NCI-H2107 treated with DMSO at 0.1 percent for 48 hours (cell line): ENCODE data around the gene RAD9B.
"Not testable (repeated sequence)": the region's sequence is repeated elsewhere in the genome, so short reads cannot be mapped to it uniquely, and the experiment has no call there.

Source experiments
- DNase-seq: peaks from one replicate; lab custom pipeline; 2025; ENCODE audit not compliant: unreplicated experiment; lab: John Stamatoyannopoulos, UW

RAD9B gene

GRCh38 chr12:110520876-110521712 is 19.0 kb downstream of the RAD9B start:
- DNase-seq, result not testable (repeated sequence)

- no peak for DNase-seq
These were observed 26.2 kb downstream of the RAD9B start for GRCh38 chr12:110528277-110528839.

GRCh38 chr12:110530511-110530910 is 28.4 kb downstream of the RAD9B start:
- DNase-seq, result no peak

GRCh38 chr12:110531741-110532333 is 29.7 kb downstream of the RAD9B start:
- DNase-seq, result no peak

GRCh38 chr12:110532644-110533043 is 30.5 kb downstream of the RAD9B start:
- no peak for DNase-seq

- DNase-seq, result no peak
These were observed 31.5 kb downstream of the RAD9B start for GRCh38 chr12:110533607-110534006.

GRCh38 chr12:110534811-110535210 is 32.7 kb downstream of the RAD9B start:
- no peak for DNase-seq

- peak; percentile 39 for DNase-seq
These were observed 34.9 kb downstream of the RAD9B start for GRCh38 chr12:110536834-110537604.

- DNase-seq, result peak; percentile 90
These were observed 35.7 kb downstream of the RAD9B start for GRCh38 chr12:110537605-110538409.

GRCh38 chr12:110538869-110539622 is 36.9 kb downstream of the RAD9B start:
- DNase-seq, result no peak

- no peak for DNase-seq
These were observed 37.9 kb downstream of the RAD9B start for GRCh38 chr12:110540048-110540447.

GRCh38 chr12:110543252-110543959 is 41.3 kb downstream of the RAD9B start:
- peak; percentile 94 for DNase-seq

GRCh38 chr12:110543965-110544364 is 41.8 kb downstream of the RAD9B start:
- no peak for DNase-seq

- not testable (repeated sequence) for DNase-seq
These were observed 43.1 kb downstream of the RAD9B start for GRCh38 chr12:110545259-110545658.

- no peak for DNase-seq
These were observed 43.7 kb downstream of the RAD9B start for GRCh38 chr12:110545812-110546211.

GRCh38 chr12:110546339-110546738 is 44.2 kb downstream of the RAD9B start:
- DNase-seq, result no peak

- no peak for DNase-seq
These were observed 45.0 kb downstream of the RAD9B start for GRCh38 chr12:110547090-110547489.

- no peak for DNase-seq
These were observed 46.5 kb downstream of the RAD9B start for GRCh38 chr12:110548678-110549077.

- DNase-seq, result no peak
These were observed 47.6 kb downstream of the RAD9B start for GRCh38 chr12:110549716-110550115.
